Lower lobe of right lung (tissue), 2 donors: ENCODE measurements around the gene NACC2. TPM values are rescaled to one million over a fixed set of nuclear protein-coding genes. Genes with fewer than 3 reads are reported as not detected.

Source experiments
- ATAC-seq, 2 donors: fragments of 200-7000 bp; cut with Tn5 transposase; one replicate each; pipeline ENCODE4 v1.9.1; 2020 to 2022; ENCODE audit warnings: mild to moderate bottlenecking in 2 of 2, moderate library complexity in 2 of 2
- DNase-seq: peaks from one replicate; pipeline ENCODE4 v3.0.0-alpha.2; 2020
- H3K27ac ChIP-seq: fragments of 200-600 bp; one replicate; pipeline ENCODE4 v1.8.0; 2022
- H3K27me3 ChIP-seq: fragments of 200-600 bp; one replicate; pipeline ENCODE4 v1.8.0; 2022; ENCODE audit warnings: low read depth
- H3K36me3 ChIP-seq: fragments of 200-600 bp; one replicate; pipeline ENCODE4 v1.8.0; 2022; ENCODE audit warnings: mild to moderate bottlenecking
- H3K4me1 ChIP-seq: fragments of 200-600 bp; one replicate; pipeline ENCODE4 v1.8.0; 2022
- H3K4me3 ChIP-seq: fragments of 200-600 bp; one replicate; pipeline ENCODE4 v1.8.0; 2022; ENCODE audit warnings: mild to moderate bottlenecking
- H3K9me3 ChIP-seq: fragments of 200-600 bp; one replicate; pipeline ENCODE4 v1.8.0; 2022
- CTCF ChIP-seq: fragments of 200-600 bp; IDR thresholded peaks from one replicate; pipeline ENCODE4 v1.8.0; 2022; ENCODE audit warnings: antibody characterized with exemption, mild to moderate bottlenecking
- intact Hi-C: fragments of 100-400 bp; cut with DNase I; formaldehyde crosslinking; loops from one replicate; pipeline ENCODE4 v1.11.0; 2022
- total RNA-seq: library from RNA; stranded (reverse); fragmentation: NEBNext Ultra II Directional; extraction: Animal tissue kit (Norgen Biotek cat#: 25700); gene quantifications from one replicate; pipeline ENCODE4 v1.2.1, GENCODE V29; 2021
- donor health status: DM: no; HTN: yes; CAD: no; lungs with severe emphysema.

NACC2 gene
- total RNA-seq, 1 donor from 2014 or later, result 27.0 TPM

GRCh38 chr9:136098210-136098609 lies 3.1 kb upstream of the NACC2 start:
- TF ChIP-seq CTCF, result no peak
- H3K27me3 ChIP-seq, result peaks cover 5% of the 10 kb centered on the region
- intact Hi-C loops, result no loop called here
- no peaks in the 10 kb centered on the region for H3K9me3 ChIP-seq
- ATAC-seq (no peak), DNase-seq (no peak)
- H3K4me1 ChIP-seq, result peaks cover 27% of the 10 kb centered on the region
- no peaks in the 10 kb centered on the region for H3K36me3 ChIP-seq
- no peak overlapping the region for H3K27ac ChIP-seq
- H3K4me3 ChIP-seq, result no peak overlapping the region

DNA sequence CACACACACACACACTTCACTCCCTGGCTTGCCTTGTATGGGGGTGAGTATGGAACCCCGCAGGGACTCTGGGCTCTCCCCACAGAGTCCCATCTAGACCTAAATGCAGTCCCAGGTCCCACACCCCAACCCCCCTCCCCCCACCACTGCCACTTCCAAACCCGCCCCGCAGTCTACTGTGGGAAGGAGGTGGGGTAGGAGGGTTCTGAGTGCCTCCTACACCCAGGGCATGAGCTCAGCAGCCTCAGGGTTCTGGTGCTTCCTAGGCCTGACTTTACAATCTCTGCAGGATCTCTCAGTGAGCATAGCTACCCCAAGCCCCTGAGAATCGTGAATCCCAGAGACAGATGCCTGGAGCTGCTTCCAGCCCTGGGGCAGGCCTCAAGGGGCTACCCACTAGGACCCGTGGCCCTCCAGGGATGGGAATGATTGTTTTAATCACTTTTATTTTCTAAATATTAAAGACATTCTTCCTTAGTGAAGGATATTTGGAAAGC lies 1.5 kb upstream of the NACC2 start:
- H3K9me3 ChIP-seq, result no peaks in the 10 kb centered on the region
- H3K4me3 ChIP-seq, result no peak overlapping the region
- peaks cover 3% of the 10 kb centered on the region for H3K36me3 ChIP-seq
- intact Hi-C loops, result no loop called here
- no peak for DNase-seq
- no peak for ATAC-seq
- H3K4me1 ChIP-seq, result peaks cover 44% of the 10 kb centered on the region
- no peak overlapping the region for H3K27ac ChIP-seq
- TF ChIP-seq CTCF, result no peak
- peaks cover 5% of the 10 kb centered on the region for H3K27me3 ChIP-seq

- intact Hi-C loops, result no loop called here
- Histone ChIP-seq H3K4me3 (peak overlapping the region; percentile 90), H3K36me3 (peaks cover 3% of the 10 kb centered on the region), H3K9me3 (no peaks in the 10 kb centered on the region), H3K27ac (peak overlapping the region; percentile 92), H3K27me3 (no peaks in the 10 kb centered on the region), H3K4me1 (peaks cover 67% of the 10 kb centered on the region)
- DNase-seq (peak; percentile 86), ATAC-seq (peak; percentile 81 to 84)
- TF ChIP-seq CTCF, result no peak
Observed at GRCh38 chr9:136093995-136094881, 851 bp downstream of the NACC2 start.

- intact Hi-C loops, result no loop called here
- ATAC-seq (peak; percentile 12 to 42), DNase-seq (no peak)
- Histone ChIP-seq H3K4me1 (peaks cover 68% of the 10 kb centered on the region), H3K36me3 (peaks cover 3% of the 10 kb centered on the region), H3K4me3 (peak overlapping the region; percentile 90), H3K27ac (peak overlapping the region; percentile 92), H3K27me3 (no peaks in the 10 kb centered on the region), H3K9me3 (no peaks in the 10 kb centered on the region)
- TF ChIP-seq CTCF, result no peak
Observed at GRCh38 chr9:136093346-136093986, 1.6 kb downstream of the NACC2 start.

DNA sequence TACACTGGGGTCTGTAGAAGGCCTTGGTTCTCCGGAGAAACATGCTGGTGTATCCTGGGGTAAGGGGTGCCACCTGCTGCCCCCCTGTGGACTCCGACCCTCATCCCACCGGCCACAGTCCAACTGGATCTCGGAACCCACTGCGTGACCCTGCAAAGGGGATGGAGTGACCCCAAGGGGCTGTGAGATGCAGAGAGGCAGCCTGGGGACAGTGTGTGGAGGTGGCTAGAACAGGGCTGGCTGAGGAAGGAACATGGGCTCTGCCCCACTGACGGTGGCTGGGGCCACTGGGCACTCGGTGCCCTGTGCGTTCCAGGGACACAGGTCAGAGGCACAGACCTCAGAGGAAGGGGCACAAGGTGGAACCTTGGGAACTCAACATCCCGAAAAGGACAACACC lies 2.3 kb downstream of the NACC2 start:
- TF ChIP-seq CTCF, result no peak
- Histone ChIP-seq H3K36me3 (peaks cover 3% of the 10 kb centered on the region), H3K4me3 (peak overlapping the region; percentile 90), H3K27ac (peak overlapping the region; percentile 92), H3K27me3 (no peaks in the 10 kb centered on the region), H3K9me3 (no peaks in the 10 kb centered on the region), H3K4me1 (peaks cover 75% of the 10 kb centered on the region)
- ATAC-seq (no peak), DNase-seq (no peak)
- intact Hi-C loops, result no loop called here
